ENCODE results near the gene COL6A1.
A peak's percentile ranks its signal among the peaks of the same experiment; 100 is the strongest.
"Not testable (repeated sequence)": the region's sequence is repeated elsewhere in the genome, so short reads cannot be mapped to it uniquely, and the experiment has no call there.

Gene COL6A1

DNA sequence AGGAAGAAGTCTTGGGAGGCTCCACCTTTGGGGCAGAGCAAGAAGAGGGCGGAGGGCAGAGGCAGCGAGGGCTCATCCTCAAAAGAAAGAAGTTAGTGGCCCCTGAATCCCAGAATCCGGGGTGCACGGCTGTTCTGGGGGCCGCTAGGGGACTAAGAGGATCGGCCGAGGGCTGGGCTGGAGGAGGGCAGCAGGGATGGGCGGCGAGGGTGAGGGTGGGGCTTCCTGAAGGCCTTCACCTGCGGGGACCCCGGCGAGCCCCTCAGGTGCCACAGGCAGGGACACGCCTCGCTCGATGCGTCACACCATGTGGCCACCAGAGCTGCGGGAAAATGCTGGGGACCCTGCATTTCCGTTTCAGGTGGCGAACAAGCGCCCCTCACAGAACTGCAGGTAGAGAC is 23.9 kb downstream of the COL6A1 start:
- no peak overlapping the region for H3K4me3 ChIP-seq (ENCODE audit: low read depth, low read length)
- DNase-seq: no peak
- H3K9me3 ChIP-seq: no peaks in the 10 kb centered on the region; the same call in none of the 2 replicates
- H3K36me3 ChIP-seq: no peaks in the 10 kb centered on the region
- TF ChIP-seq, protein P1, sequence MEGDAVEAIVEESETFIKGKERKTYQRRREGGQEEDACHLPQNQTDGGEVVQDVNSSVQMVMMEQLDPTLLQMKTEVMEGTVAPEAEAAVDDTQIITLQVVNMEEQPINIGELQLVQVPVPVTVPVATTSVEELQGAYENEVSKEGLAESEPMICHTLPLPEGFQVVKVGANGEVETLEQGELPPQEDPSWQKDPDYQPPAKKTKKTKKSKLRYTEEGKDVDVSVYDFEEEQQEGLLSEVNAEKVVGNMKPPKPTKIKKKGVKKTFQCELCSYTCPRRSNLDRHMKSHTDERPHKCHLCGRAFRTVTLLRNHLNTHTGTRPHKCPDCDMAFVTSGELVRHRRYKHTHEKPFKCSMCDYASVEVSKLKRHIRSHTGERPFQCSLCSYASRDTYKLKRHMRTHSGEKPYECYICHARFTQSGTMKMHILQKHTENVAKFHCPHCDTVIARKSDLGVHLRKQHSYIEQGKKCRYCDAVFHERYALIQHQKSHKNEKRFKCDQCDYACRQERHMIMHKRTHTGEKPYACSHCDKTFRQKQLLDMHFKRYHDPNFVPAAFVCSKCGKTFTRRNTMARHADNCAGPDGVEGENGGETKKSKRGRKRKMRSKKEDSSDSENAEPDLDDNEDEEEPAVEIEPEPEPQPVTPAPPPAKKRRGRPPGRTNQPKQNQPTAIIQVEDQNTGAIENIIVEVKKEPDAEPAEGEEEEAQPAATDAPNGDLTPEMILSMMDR (IDR thresholded peaks at IDR 0.05; ENCODE audit: low read depth, low read length): no peak
- no peaks in the 10 kb centered on the region for H3K27me3 ChIP-seq
- no peaks in the 10 kb centered on the region for H3K4me1 ChIP-seq

- not testable (repeated sequence) for DNase-seq
These were observed 24.4 kb downstream of the COL6A1 start for GRCh38 chr21:46005894-46006546.

GRCh38 chr21:46006547-46007491 is 25.2 kb downstream of the COL6A1 start:
- H3K4me3 ChIP-seq (ENCODE audit: low read depth, low read length): no peak overlapping the region
- DNase-seq: peak; percentile 8
- TF ChIP-seq, protein P1 (IDR thresholded peaks at IDR 0.05; ENCODE audit: low read depth, low read length): no peak
- H3K36me3 ChIP-seq: no peaks in the 10 kb centered on the region
- no peaks in the 10 kb centered on the region for H3K4me1 ChIP-seq
- H3K27me3 ChIP-seq: no peaks in the 10 kb centered on the region
- no peaks in the 10 kb centered on the region; the same call in none of the 2 replicates for H3K9me3 ChIP-seq

More at GRCh38 chr21:46005894-46006546, 24.4 kb downstream of the COL6A1 start:
- not testable (repeated sequence) for H3K36me3 ChIP-seq; H3K4me1 ChIP-seq; H3K9me3 ChIP-seq; H3K27me3 ChIP-seq; H3K4me3 ChIP-seq (ENCODE audit: low read depth, low read length)

- no peaks in the 10 kb centered on the region for H3K27me3 ChIP-seq
- H3K4me3 ChIP-seq (ENCODE audit: low read depth, low read length): no peak overlapping the region
- DNase-seq: no peak
- no peaks in the 10 kb centered on the region for H3K4me1 ChIP-seq
- no peaks in the 10 kb centered on the region; the same call in none of the 2 replicates for H3K9me3 ChIP-seq
- H3K36me3 ChIP-seq: no peaks in the 10 kb centered on the region
- TF ChIP-seq, protein P1 (IDR thresholded peaks at IDR 0.05; ENCODE audit: low read depth, low read length): no peak
These were observed 25.9 kb downstream of the COL6A1 start for GRCh38 chr21:46007492-46007868.

DNA sequence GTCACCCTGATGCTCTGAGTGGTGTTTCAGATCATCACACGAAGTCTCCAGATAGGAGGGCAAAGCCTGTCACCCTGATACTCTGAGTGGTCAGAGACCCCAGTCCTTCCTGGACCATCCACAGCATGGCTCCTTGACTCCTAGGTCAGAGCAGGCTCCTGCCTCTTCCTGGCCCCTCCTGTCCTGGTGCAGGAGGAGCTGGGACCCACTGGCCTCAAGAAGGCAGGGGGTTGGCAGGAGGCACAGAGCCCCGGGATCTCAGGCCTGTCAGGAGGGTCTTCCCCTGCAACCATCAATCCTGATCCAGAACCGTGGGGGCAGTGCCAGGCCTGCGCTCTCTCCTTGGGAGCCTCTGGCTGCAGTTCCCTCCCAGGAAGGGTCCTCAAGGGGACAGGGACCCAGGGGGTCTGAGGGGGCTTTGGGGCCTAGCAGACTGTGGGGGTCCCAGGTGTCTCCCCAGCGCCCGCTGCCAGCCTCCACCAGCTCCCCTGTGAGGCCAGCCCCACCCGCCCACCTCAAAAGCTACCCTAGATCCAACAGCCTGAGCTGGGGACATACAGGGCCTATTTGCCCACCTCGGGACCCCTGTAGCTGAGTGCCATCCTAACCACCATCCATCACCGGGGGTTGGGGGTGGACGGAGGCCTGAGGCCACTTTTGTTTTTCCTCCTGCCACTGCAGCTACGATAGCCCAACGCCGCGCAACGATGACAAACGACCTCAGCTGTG is 27.5 kb downstream of the COL6A1 start:
- Histone ChIP-seq H3K27me3 (no peaks in the 10 kb centered on the region), H3K9me3 (no peaks in the 10 kb centered on the region; the same call in none of the 2 replicates), H3K4me1 (no peaks in the 10 kb centered on the region), H3K36me3 (no peaks in the 10 kb centered on the region), H3K4me3 (ENCODE audit: low read depth, low read length) (no peak overlapping the region)
- DNase-seq: no peak
- TF ChIP-seq, protein P1 (IDR thresholded peaks at IDR 0.05; ENCODE audit: low read depth, low read length): no peak

GRCh38 chr21:46009951-46010705 is 28.6 kb downstream of the COL6A1 start:
- H3K36me3 ChIP-seq: no peaks in the 10 kb centered on the region
- no peaks in the 10 kb centered on the region for H3K27me3 ChIP-seq
- H3K4me3 ChIP-seq (ENCODE audit: low read depth, low read length): no peak overlapping the region
- no peaks in the 10 kb centered on the region; the same call in none of the 2 replicates for H3K9me3 ChIP-seq
- TF ChIP-seq, protein P1 (IDR thresholded peaks at IDR 0.05; ENCODE audit: low read depth, low read length): no peak
- no peak for DNase-seq
- no peaks in the 10 kb centered on the region for H3K4me1 ChIP-seq
